Activated T-helper 2 cell treated with anti-CD3 and anti-CD28 coated beads, Interferon-gamma antibody, Interleukin-2, Interleukin-4, amounts not matched to agents 10 μg/mL and 5 μg/mL and 100 μg/mL, durations not matched to agents 14 hours and 24 hours and 36 hours (primary cell): ENCODE measurements around the gene FOXRED1. TPM values are rescaled to one million over a fixed set of nuclear protein-coding genes. Genes with fewer than 3 reads are reported as not detected.

Experiments
- DNase-seq: peaks from one replicate; pipeline ENCODE4 v3.0.0; 2021; ENCODE audit warnings: low spot score
- H3K27ac Mint-ChIP-seq: one replicate; pipeline ENCODE4 v1.8.0; 2021; ENCODE audit warnings: mixed read lengths
- H3K27me3 Mint-ChIP-seq: one replicate; pipeline ENCODE4 v1.8.0; 2021; ENCODE audit warnings: low read depth, mixed read lengths
- H3K36me3 Mint-ChIP-seq: one replicate; pipeline ENCODE4 v1.8.0; 2021; ENCODE audit warnings: low read depth, mixed read lengths
- H3K4me1 Mint-ChIP-seq: one replicate; pipeline ENCODE4 v1.8.0; 2021; ENCODE audit warnings: low read depth, mixed read lengths
- H3K4me3 Mint-ChIP-seq: one replicate; pipeline ENCODE4 v1.8.0; 2021; ENCODE audit warnings: low read depth, mild to moderate bottlenecking, moderate library complexity, mixed read lengths
- H3K9me3 Mint-ChIP-seq: one replicate; pipeline ENCODE4 v1.8.0; 2021; ENCODE audit warnings: mixed read lengths
- intact Hi-C: fragments of 100-400 bp; cut with micrococcal nuclease; formaldehyde crosslinking; loops from one replicate; pipeline ENCODE4 v1.15.1; 2023
- total RNA-seq: library from RNA; stranded (reverse); gene quantifications from 2 replicates; pipeline ENCODE4 v1.2.3, GENCODE V29; 2022

The FOXRED1 gene
- total RNA-seq, 1 donor from 2014 or later = 48.7 TPM

- no peak overlapping the region for H3K4me3 Mint-ChIP-seq
- H3K4me1 Mint-ChIP-seq = peaks cover 16% of the 10 kb centered on the region
- H3K27ac Mint-ChIP-seq = no peak overlapping the region
- DNase-seq = no peak
- no peaks in the 10 kb centered on the region for H3K27me3 Mint-ChIP-seq
- H3K36me3 Mint-ChIP-seq = peaks cover 12% of the 10 kb centered on the region
- H3K9me3 Mint-ChIP-seq = no peaks in the 10 kb centered on the region
- intact Hi-C loops = no loop called here
Observed at GRCh38 chr11:126327281-126328000, 58.5 kb downstream of the FOXRED1 start.

Other genes starting within 250 kb of the FOXRED1 start
- 3.2 and 3.5 TPM in 2 replicates for gene CDON, start 206.3 kb upstream of the FOXRED1 start, total RNA-seq
- gene RPUSD4, start 57.5 kb upstream of the FOXRED1 start, total RNA-seq = 43.9 and 44.6 TPM in 2 replicates
- 11.6 and 11.7 TPM in 2 replicates for gene FAM118B, start 57.4 kb upstream of the FOXRED1 start, total RNA-seq
- 175 and 177 TPM in 2 replicates for gene SRPRA, start 259 bp upstream of the FOXRED1 start, total RNA-seq
- gene TIRAP, start 13.9 kb downstream of the FOXRED1 start, total RNA-seq = 15.9 TPM in 2 replicates
- 39.8 and 42.1 TPM in 2 replicates for gene DCPS, start 34.9 kb downstream of the FOXRED1 start, total RNA-seq
- 12.4 and 14.4 TPM in 2 replicates for gene ST3GAL4, start 86.5 kb downstream of the FOXRED1 start, total RNA-seq